Vagina (tissue), 2 donors: ENCODE measurements around the gene VPREB3. TPM values are rescaled to one million over a fixed set of nuclear protein-coding genes. Genes with fewer than 3 reads are reported as not detected.
"Not testable (repeated sequence)": the region's sequence is repeated elsewhere in the genome, so short reads cannot be mapped to it uniquely, and the experiment has no call there.

Source experiments
- DNase-seq, 2 donors: peaks; one replicate each; pipeline ENCODE4 v3.0.0-alpha.2; 2017; ENCODE audit errors: extremely low spot score in 2 of 2
- H3K27ac ChIP-seq: fragments of 200-600 bp; sonication (generic); one replicate; pipeline ENCODE4 v1.5.1; 2019
- H3K27me3 ChIP-seq: fragments of 200-600 bp; sonication (generic); one replicate; pipeline ENCODE4 v1.5.1; 2019
- H3K36me3 ChIP-seq, 2 donors: fragments of 200-600 bp; sonication (generic); one replicate each; pipeline ENCODE4 v1.5.1; 2017 to 2019
- H3K4me1 ChIP-seq: fragments of 200-600 bp; sonication (generic); one replicate; pipeline ENCODE4 v1.5.1; 2019
- H3K4me3 ChIP-seq, 2 donors: fragments of 200-600 bp; sonication (generic); 1 replicate in 1 of 2; 2 replicates in 1 of 2; pipeline ENCODE4 v1.5.1; 2016 to 2019
- H3K9me3 ChIP-seq: fragments of 200-600 bp; sonication (generic); one replicate; pipeline ENCODE4 v1.5.1; 2019
- CTCF ChIP-seq, 3 experiments: fragments of 450-650 bp in 2 of 3; fragments of 200-600 bp in 1 of 3; sonication (generic) in 1 of 3; IDR thresholded peaks; one replicate each; pipeline ENCODE4 v1.5.1; 2017 to 2019; ENCODE audit warnings: antibody characterized with exemption in 3 of 3, mild to moderate bottlenecking in 2 of 3, moderate library complexity in 2 of 3
- POLR2A ChIP-seq, 2 donors: fragments of 450-650 bp; IDR thresholded peaks; one replicate each; pipeline ENCODE4 v1.6.1; 2017; ENCODE audit warnings: antibody characterized with exemption in 2 of 2, mild to moderate bottlenecking in 2 of 2, moderate library complexity in 2 of 2
- POLR2AphosphoS5 ChIP-seq, 2 donors: sonication (generic); formaldehyde crosslinking; IDR thresholded peaks; one replicate each; pipeline ENCODE4 v1.9.0; 2017; ENCODE audit warnings: antibody characterized with exemption in 2 of 2, mild to moderate bottlenecking in 2 of 2, low read depth in 1 of 2; ENCODE audit not compliant: insufficient read depth in 1 of 2
- intact Hi-C: fragments of 100-400 bp; cut with DNase I; formaldehyde crosslinking; loops from one replicate; pipeline ENCODE4 v1.15.1; 2023
- total RNA-seq: library from RNA; depleted of rRNA; stranded (reverse); fragments of >200 nt; gene quantifications from one replicate; pipeline ENCODE4 v1.2.3, GENCODE V29; 2016

VPREB3 gene
- total RNA-seq, 1 donor from 2014 or later = not detected

GRCh38 chr22:23743303-23743705 lies 10.9 kb downstream of the VPREB3 start:
- H3K27ac ChIP-seq = no peak overlapping the region
- H3K27me3 ChIP-seq = no peaks in the 10 kb centered on the region
- TF ChIP-seq POLR2A (IDR thresholded peaks at IDR 0.05) (no peak), POLR2AphosphoS5 (IDR thresholded peaks at IDR 0.05; ENCODE audit: insufficient read depth in 1 of 2, low read depth in 1 of 2) (no peak), CTCF (IDR thresholded peaks at IDR 0.05) (no peak)
- H3K4me3 ChIP-seq = no peak overlapping the region
- intact Hi-C loops = no loop called here
- DNase-seq = no peak
- no peaks in the 10 kb centered on the region for H3K9me3 ChIP-seq
- no peaks in the 10 kb centered on the region for H3K4me1 ChIP-seq
- H3K36me3 ChIP-seq = peaks cover 6 to 20% of the 10 kb centered on the region in 2 donors

- intact Hi-C loops = no loop called here
- Histone ChIP-seq H3K27me3 (no peaks in the 10 kb centered on the region), H3K27ac (no peak overlapping the region), H3K9me3 (no peaks in the 10 kb centered on the region), H3K4me3 (no peak overlapping the region), H3K4me1 (no peaks in the 10 kb centered on the region), H3K36me3 (peaks cover 6 to 20% of the 10 kb centered on the region in 2 donors)
- TF ChIP-seq CTCF (IDR thresholded peaks at IDR 0.05) = no peak
- TF ChIP-seq POLR2AphosphoS5 (IDR thresholded peaks at IDR 0.05; ENCODE audit: insufficient read depth in 1 of 2, low read depth in 1 of 2) = no peak
- no peak for TF ChIP-seq POLR2A (IDR thresholded peaks at IDR 0.05)
- no peak for DNase-seq
These were observed 11.5 kb downstream of the VPREB3 start for GRCh38 chr22:23742505-23743264.

DNA sequence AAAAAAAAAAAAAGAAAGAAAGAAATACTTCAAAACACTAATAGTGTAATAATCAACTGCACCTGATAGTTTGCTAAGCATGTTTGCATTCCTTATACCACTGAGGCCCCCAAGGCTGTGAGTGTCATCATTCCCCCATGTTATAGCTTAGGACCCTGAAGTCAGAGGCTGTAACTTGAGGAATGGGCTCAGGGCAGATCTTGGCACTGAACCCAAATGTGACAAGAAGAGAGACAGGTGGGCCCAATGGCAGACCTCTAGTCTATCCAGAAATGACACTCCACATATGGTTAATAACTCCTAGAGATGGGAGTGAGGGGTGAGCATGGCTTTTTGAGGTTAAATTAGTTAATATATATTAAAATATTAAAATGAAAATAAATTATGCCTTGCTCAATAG lies 16.5 kb downstream of the VPREB3 start:
- Histone ChIP-seq H3K36me3 (no peaks in the 10 kb centered on the region), H3K4me1 (no peaks in the 10 kb centered on the region), H3K9me3 (no peaks in the 10 kb centered on the region), H3K4me3 (no peak overlapping the region), H3K27me3 (no peaks in the 10 kb centered on the region), H3K27ac (no peak overlapping the region)
- intact Hi-C loops = no loop called here
- TF ChIP-seq POLR2AphosphoS5 (IDR thresholded peaks at IDR 0.05; ENCODE audit: insufficient read depth in 1 of 2, low read depth in 1 of 2) = no peak
- TF ChIP-seq CTCF (IDR thresholded peaks at IDR 0.05) = no peak
- TF ChIP-seq POLR2A (IDR thresholded peaks at IDR 0.05) = no peak
- DNase-seq = no peak

DNA sequence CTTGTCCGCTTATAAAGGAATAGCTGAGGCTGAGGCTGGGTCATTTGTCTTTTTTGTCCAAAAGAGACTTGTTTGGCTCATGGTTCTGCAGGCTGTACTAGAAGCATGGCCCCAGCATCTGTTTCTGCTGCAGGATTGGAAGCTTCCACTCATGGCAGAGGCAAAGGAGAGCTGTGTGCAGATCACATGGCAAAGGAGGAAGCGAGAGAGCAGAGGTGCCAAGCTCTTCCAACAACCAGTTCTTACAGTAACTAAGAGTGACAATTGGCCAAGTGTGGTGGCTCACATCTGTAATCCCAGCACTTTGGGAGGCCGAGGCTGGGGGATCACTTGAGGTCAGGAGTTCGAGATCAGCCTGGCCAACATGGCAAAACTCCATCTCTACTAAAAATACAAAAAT lies 26.1 kb downstream of the VPREB3 start:
- H3K27ac ChIP-seq, H3K36me3 ChIP-seq, DNase-seq, H3K27me3 ChIP-seq, H3K4me1 ChIP-seq, intact Hi-C loops, H3K9me3 ChIP-seq, H3K4me3 ChIP-seq: not testable (repeated sequence)

DNA sequence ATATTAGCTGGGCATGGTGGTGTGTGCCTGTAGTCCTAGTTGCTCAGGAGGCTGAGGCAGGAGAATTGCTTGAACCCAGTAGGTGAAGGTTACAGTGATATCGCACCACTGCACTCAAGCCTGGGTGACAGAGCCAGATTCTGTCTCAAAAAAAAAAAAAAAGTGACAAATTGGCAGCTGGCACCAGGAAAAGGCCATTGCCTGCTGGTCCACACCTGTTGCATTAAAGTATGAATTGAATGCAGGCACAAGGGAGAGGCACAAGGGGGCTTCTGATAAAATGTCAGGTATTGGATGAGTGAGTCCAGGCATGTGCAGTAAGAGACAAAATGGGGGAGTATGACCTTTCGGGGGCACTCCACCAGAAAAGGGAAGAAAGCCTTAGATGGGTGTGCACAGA lies 31.5 kb downstream of the VPREB3 start:
- Histone ChIP-seq H3K9me3 (no peaks in the 10 kb centered on the region), H3K4me1 (peaks cover under 1% of the 10 kb centered on the region), H3K27me3 (no peaks in the 10 kb centered on the region), H3K36me3 (no peaks in the 10 kb centered on the region), H3K4me3 (no peak overlapping the region), H3K27ac (no peak overlapping the region)
- DNase-seq = no peak
- TF ChIP-seq POLR2AphosphoS5 (IDR thresholded peaks at IDR 0.05; ENCODE audit: insufficient read depth in 1 of 2, low read depth in 1 of 2) (no peak), POLR2A (IDR thresholded peaks at IDR 0.05) (no peak), CTCF (IDR thresholded peaks at IDR 0.05) (no peak)
- intact Hi-C loops = no loop called here
